K562 (cell line): Measurements from ENCODE around the gene ADAM8. TPM values are rescaled to one million over a fixed set of nuclear protein-coding genes. Genes with fewer than 3 reads are reported as not detected.
A peak's percentile ranks its signal among the peaks of the same experiment; 100 is the strongest.

Experiments used
- ATF1 ChIP-seq, 2 experiments: fragments of 450-650 bp in 1 of 2; IDR thresholded peaks; 2 replicates each; pipeline ENCODE4 v1.6.1; 2016; ENCODE audit warnings: missing compliant biosample characterization in 1 of 2, missing genetic modification characterization in 1 of 2
- BMI1 ChIP-seq: fragments of 150-350 bp; IDR thresholded peaks from 2 replicates; pipeline ENCODE4 v1.6.1; 2014; ENCODE audit warnings: low read length
- CEBPB ChIP-seq: fragments of 450-650 bp; IDR thresholded peaks from 2 replicates; pipeline ENCODE4 v1.6.1; 2016; ENCODE audit warnings: missing genetic modification characterization, missing compliant biosample characterization
- FOXK2 ChIP-seq, 2 experiments: fragments of 450-650 bp; IDR thresholded peaks in 1 of 2; conservative IDR thresholded peaks in 1 of 2; 2 replicates each; pipeline ENCODE4 v1.6.1; 2016; ENCODE audit warnings: low read depth in 2 of 2, mild to moderate bottlenecking in 1 of 2
- FOXM1 ChIP-seq, 2 experiments: fragments of 450-650 bp in 1 of 2; sonication (generic) in 1 of 2; formaldehyde crosslinking in 1 of 2; IDR thresholded peaks; 2 replicates each; pipeline versions ENCODE4 v1.6.1 to v1.9.0; 2017 to 2022; ENCODE audit warnings: low read depth in 2 of 2, mild to moderate bottlenecking in 2 of 2, missing genetic modification reagents in 1 of 2, moderate library complexity in 1 of 2
- GATA2 ChIP-seq: sonication (generic); formaldehyde crosslinking; IDR thresholded peaks from 2 replicates; pipeline ENCODE4 v1.4.0; 2020; ENCODE audit warnings: mild to moderate bottlenecking, missing genetic modification reagents
- GATAD2A ChIP-seq: fragments of 450-650 bp; IDR thresholded peaks from 2 replicates; pipeline ENCODE4 v1.6.1; 2017
- GTF2E2 ChIP-seq: fragments of 200-800 bp; sonication (Bioruptor generic); IDR thresholded peaks from 2 replicates; pipeline ENCODE4 v1.6.1; 2016; ENCODE audit warnings: missing genetic modification characterization, missing compliant biosample characterization
- HDAC1 ChIP-seq, 2 experiments: fragments of 450-650 bp; IDR thresholded peaks; 2 replicates each; pipeline ENCODE4 v1.6.1; 2016 to 2017; ENCODE audit warnings: inconsistent platforms in 1 of 2, mild to moderate bottlenecking in 1 of 2, moderate library complexity in 1 of 2
- IRF2 ChIP-seq: sonication (generic); formaldehyde crosslinking; IDR thresholded peaks from 2 replicates; pipeline ENCODE4 v1.8.1; 2022; ENCODE audit warnings: mild to moderate bottlenecking, missing genetic modification reagents
- KAT2B ChIP-seq: IDR thresholded peaks from one replicate; pipeline ENCODE4 v1.6.1; 2012; ENCODE audit warnings: low read depth, mild to moderate bottlenecking, control low read depth, inconsistent platforms, low read length, moderate library complexity
- MCM7 ChIP-seq, 2 experiments: fragments of 450-650 bp; IDR thresholded peaks; 2 replicates each; pipeline ENCODE4 v1.6.1; 2016 to 2018
- MED1 ChIP-seq: sonication (generic); formaldehyde crosslinking; IDR thresholded peaks from 2 replicates; pipeline ENCODE4 v1.8.1; 2023; ENCODE audit warnings: missing genetic modification reagents, borderline replicate concordance
- MLX ChIP-seq, 2 experiments: fragments of 450-650 bp in 1 of 2; sonication (generic) in 1 of 2; formaldehyde crosslinking; conservative IDR thresholded peaks; 2 replicates each; pipeline versions ENCODE4 v1.4.0 to v1.8.1; 2020 to 2022; ENCODE audit warnings: mild to moderate bottlenecking in 1 of 2, missing genetic modification reagents in 1 of 2
- MYC ChIP-seq, 2 experiments: fragments of 250-450 bp in 1 of 2; sonication (Bioruptor Pico) in 1 of 2; IDR thresholded peaks; 2 replicates each; pipeline versions ENCODE4 v1.5.1 to v1.6.1; 2012 to 2021; ENCODE audit warnings: low read depth in 2 of 2, borderline replicate concordance in 1 of 2, improper control_type of control experiment in 1 of 2, low read length in 1 of 2, mild to moderate bottlenecking in 1 of 2, moderate library complexity in 1 of 2
- NCOA4 ChIP-seq: fragments of 450-650 bp; IDR thresholded peaks from 2 replicates; pipeline ENCODE4 v1.6.1; 2018; ENCODE audit warnings: mild to moderate bottlenecking; ENCODE audit not compliant: partially characterized antibody
- NFXL1 ChIP-seq: fragments of 450-650 bp; formaldehyde crosslinking; IDR thresholded peaks from 2 replicates; pipeline ENCODE4 v1.4.0; 2021; ENCODE audit warnings: mild to moderate bottlenecking
- NR1H2 ChIP-seq: sonication (generic); formaldehyde crosslinking; IDR thresholded peaks from 2 replicates; pipeline ENCODE4 v1.4.0; 2020; ENCODE audit warnings: mild to moderate bottlenecking, missing genetic modification reagents
- PCBP2 ChIP-seq: fragments of 200-400 bp; formaldehyde crosslinking; IDR thresholded peaks from 2 replicates; pipeline ENCODE4 v1.6.1; 2018; ENCODE audit warnings: low read length, low read depth, mild to moderate bottlenecking, moderate library complexity; ENCODE audit not compliant: poor library complexity, severe bottlenecking
- PHB ChIP-seq: fragments of 250-450 bp; sonication (Bioruptor Pico); IDR thresholded peaks from 2 replicates; pipeline ENCODE4 v1.5.0; 2021
- SMARCA4 ChIP-seq: fragments of 450-650 bp; IDR thresholded peaks from 2 replicates; pipeline ENCODE4 v1.6.1; 2016
- SPI1 ChIP-seq: IDR thresholded peaks from 2 replicates; pipeline ENCODE4 v1.6.1; 2011; ENCODE audit warnings: low read depth, low read length, control low read depth, borderline replicate concordance
- TCF7L2 ChIP-seq: fragments of 150-350 bp; IDR thresholded peaks from 2 replicates; pipeline ENCODE4 v1.6.1; 2016; ENCODE audit warnings: low read depth, mild to moderate bottlenecking, low read length, moderate library complexity
- TFAM ChIP-seq: fragments of 250-450 bp; sonication (Bioruptor Pico); conservative IDR thresholded peaks from 2 replicates; pipeline ENCODE4 v1.5.0; 2021; ENCODE audit warnings: mild to moderate bottlenecking, moderate library complexity
- ZNF134 ChIP-seq: fragments of 250-450 bp; sonication (Bioruptor Pico); conservative IDR thresholded peaks from 2 replicates; pipeline ENCODE4 v1.4.0; 2020
- ZNF175 ChIP-seq: fragments of 200-800 bp; sonication (Bioruptor generic); IDR thresholded peaks from 2 replicates; pipeline ENCODE4 v1.6.1; 2016; ENCODE audit warnings: low read depth, mild to moderate bottlenecking, missing genetic modification characterization, missing compliant biosample characterization
- ZNF184 ChIP-seq: sonication (generic); formaldehyde crosslinking; IDR thresholded peaks from 2 replicates; pipeline ENCODE4 v1.5.0; 2020; ENCODE audit warnings: missing genetic modification reagents
- ZNF584 ChIP-seq: fragments of 200-800 bp; sonication (Bioruptor generic); IDR thresholded peaks from 2 replicates; pipeline ENCODE4 v1.6.1; 2016; ENCODE audit warnings: low read depth, mild to moderate bottlenecking, missing genetic modification characterization, missing compliant biosample characterization
- ZNF778 ChIP-seq: fragments of 450-650 bp; formaldehyde crosslinking; IDR thresholded peaks from 2 replicates; pipeline ENCODE4 v1.4.0; 2020; ENCODE audit warnings: mild to moderate bottlenecking, moderate library complexity
- polyA plus RNA-seq, 8 experiments: library from polyadenylated mRNA; depleted of rRNA in 4 of 8; stranded (reverse) in 5 of 8; unstranded in 3 of 8; fragments of >200 nt; fragmentation: Nextera tagmentation in 2 of 8; fragmentation: Illumina TruSeq in 1 of 8; extraction: Ambion mirVana in 2 of 8; extraction: Trizol in 1 of 8; gene quantifications; 2 replicates each; pipeline versions ENCODE4 v1.2.1 to v1.2.3, GENCODE V29; 2011 to 2014; ENCODE audit warnings: inconsistent platforms in 1 of 8, missing spikeins in 1 of 8
- total RNA-seq, 7 experiments: library from RNA; depleted of rRNA in 6 of 7; stranded (reverse); fragments of >200 nt in 6 of 7; fragmentation: Illumina TruSeq in 2 of 7; extraction: Trizol in 2 of 7; gene quantifications; 2 replicates each; pipeline versions ENCODE4 v1.2.1 to v1.2.3, GENCODE V29; 2011 to 2021; ENCODE audit warnings: low replicate concordance in 1 of 7
- TF ChIP-seq, protein P1 (sequence below): sonication (generic); IDR thresholded peaks from 2 replicates; pipeline ENCODE4 v1.6.1; 2016

ADAM8 gene
- total and polyA plus RNA-seq, 9 of the 15 experiments (the other 6 are each of a cell fraction or from before 2014, with no cell fraction given) = 0.07 to 7.0 (median 1.1) TPM

DNA sequence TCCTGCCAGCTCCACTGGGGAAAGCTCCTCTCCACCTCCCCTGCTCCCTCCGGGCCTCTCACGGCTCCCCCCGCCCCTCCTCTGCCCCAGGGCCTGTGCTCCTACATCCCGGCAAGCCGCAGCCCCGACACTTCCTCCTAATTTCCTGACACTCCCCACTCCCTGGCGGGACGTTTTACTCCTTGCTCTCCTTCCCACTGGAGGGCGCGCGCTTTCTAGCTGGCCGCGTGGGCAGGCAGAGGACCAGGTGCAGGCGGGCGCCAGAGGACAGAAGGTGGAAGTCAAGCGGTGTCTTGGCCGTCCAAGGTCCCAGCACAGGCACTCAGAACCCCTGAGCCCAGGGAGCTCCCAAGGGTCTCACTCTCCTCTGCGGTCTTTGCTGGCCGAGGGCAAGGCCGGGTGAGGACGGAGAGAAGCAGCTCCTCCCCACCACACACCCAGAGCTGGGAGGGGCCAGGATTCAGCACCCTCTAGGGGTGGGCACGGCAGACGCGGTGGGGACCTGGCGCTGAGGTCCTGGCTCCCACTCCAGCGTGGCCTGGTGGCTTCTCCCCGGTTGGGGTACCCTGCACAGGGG, 19.1 kb downstream of the ADAM8 start (continued):
- TF ChIP-seq GTF2E2 (no peak), TCF7L2 (no peak), ZNF175 (CRISPR knock-in tag) (no peak), HDAC1 (IDR thresholded peaks at IDR 0.05) (0 out of 4 replicates have a peak, but pooled peaks of 1 of the 2 experiments have one; percentile 59), ZNF584 (CRISPR knock-in tag) (no peak), ZNF184 (CRISPR knock-in tag) (no peak), MLX (CRISPR knock-in tag; conservative IDR thresholded peaks at IDR 0.05) (no peak), GATAD2A (no peak), FOXM1 (IDR thresholded peaks at IDR 0.05; ENCODE audit: low read depth) (no peak), FOXM1 (CRISPR knock-in tag; IDR thresholded peaks at IDR 0.05; ENCODE audit: low read depth) (no peak), MED1 (CRISPR knock-in tag) (no peak), CEBPB (tag) (no peak), ZNF134 (CRISPR knock-in tag) (no peak), IRF2 (CRISPR knock-in tag) (no peak), SPI1 (peak; percentile 63; the same call in 1 of the 2 replicates), ATF1 (CRISPR knock-in tag; IDR thresholded peaks at IDR 0.05) (no peak), ATF1 (tag; IDR thresholded peaks at IDR 0.05) (peak; percentile 21; the same call in 1 of the 2 replicates), GATA2 (CRISPR knock-in tag) (no peak), SMARCA4 (0 out of 2 replicates have a peak, but pooled peaks have one; percentile 23), MYC (IDR thresholded peaks at IDR 0.05; ENCODE audit: low read depth, low read length) (peak; percentile 87), MYC (CRISPR knock-in tag; IDR thresholded peaks at IDR 0.05; ENCODE audit: borderline replicate concordance, low read depth) (no peak), NFXL1 (CRISPR knock-in tag) (no peak), TFAM (CRISPR knock-in tag) (no peak), PHB (no peak), NR1H2 (CRISPR knock-in tag) (no peak), FOXK2 (conservative IDR thresholded peaks at IDR 0.05 in 1 of 2, IDR thresholded peaks at IDR 0.05 in 1 of 2; ENCODE audit: low read depth in 2 of 2) (no peak), PCBP2 (no peak), ZNF778 (CRISPR knock-in tag) (no peak), NCOA4 (no peak), BMI1 (no peak), KAT2B (no peak), MCM7 (IDR thresholded peaks at IDR 0.05) (no peak)
- TF ChIP-seq, protein P1, sequence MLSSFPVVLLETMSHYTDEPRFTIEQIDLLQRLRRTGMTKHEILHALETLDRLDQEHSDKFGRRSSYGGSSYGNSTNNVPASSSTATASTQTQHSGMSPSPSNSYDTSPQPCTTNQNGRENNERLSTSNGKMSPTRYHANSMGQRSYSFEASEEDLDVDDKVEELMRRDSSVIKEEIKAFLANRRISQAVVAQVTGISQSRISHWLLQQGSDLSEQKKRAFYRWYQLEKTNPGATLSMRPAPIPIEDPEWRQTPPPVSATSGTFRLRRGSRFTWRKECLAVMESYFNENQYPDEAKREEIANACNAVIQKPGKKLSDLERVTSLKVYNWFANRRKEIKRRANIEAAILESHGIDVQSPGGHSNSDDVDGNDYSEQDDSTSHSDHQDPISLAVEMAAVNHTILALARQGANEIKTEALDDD = no peak
